PC-3 (cell line): Measurements from ENCODE around the gene BCHE.

ENCODE experiments used
- EZH2 ChIP-seq: fragments of 300-600 bp; sonication (generic); IDR thresholded peaks from one replicate; pipeline ENCODE4 v1.6.1; 2017; ENCODE audit warnings: antibody characterized with exemption, mild to moderate bottlenecking, low read length; ENCODE audit not compliant: unreplicated experiment
- TF ChIP-seq, protein P1 (sequence below): fragments of 300-600 bp; sonication (generic); conservative IDR thresholded peaks from 2 replicates; pipeline ENCODE4 v1.5.1; 2017; ENCODE audit warnings: antibody characterized with exemption, low read depth, mild to moderate bottlenecking, low read length

DNA sequence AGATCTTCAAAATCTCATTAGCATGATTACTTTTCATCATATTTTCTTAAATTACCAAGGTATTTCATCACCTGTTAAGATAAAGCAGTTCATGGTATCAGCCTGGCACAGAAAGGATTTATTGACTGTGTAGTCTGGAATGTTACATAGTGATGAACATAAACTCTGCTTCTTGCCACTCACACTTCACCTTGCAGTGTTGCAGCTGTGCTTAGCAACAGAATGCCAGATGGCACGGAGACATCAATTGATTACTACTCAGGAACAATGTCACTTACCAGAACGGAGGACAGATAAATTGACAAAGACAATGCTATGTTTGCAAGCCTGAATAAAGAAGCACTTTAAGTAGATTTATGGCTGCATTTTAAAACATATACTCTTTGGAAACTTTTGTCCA, 15.0 kb upstream of the BCHE start:
- TF ChIP-seq, protein P1, sequence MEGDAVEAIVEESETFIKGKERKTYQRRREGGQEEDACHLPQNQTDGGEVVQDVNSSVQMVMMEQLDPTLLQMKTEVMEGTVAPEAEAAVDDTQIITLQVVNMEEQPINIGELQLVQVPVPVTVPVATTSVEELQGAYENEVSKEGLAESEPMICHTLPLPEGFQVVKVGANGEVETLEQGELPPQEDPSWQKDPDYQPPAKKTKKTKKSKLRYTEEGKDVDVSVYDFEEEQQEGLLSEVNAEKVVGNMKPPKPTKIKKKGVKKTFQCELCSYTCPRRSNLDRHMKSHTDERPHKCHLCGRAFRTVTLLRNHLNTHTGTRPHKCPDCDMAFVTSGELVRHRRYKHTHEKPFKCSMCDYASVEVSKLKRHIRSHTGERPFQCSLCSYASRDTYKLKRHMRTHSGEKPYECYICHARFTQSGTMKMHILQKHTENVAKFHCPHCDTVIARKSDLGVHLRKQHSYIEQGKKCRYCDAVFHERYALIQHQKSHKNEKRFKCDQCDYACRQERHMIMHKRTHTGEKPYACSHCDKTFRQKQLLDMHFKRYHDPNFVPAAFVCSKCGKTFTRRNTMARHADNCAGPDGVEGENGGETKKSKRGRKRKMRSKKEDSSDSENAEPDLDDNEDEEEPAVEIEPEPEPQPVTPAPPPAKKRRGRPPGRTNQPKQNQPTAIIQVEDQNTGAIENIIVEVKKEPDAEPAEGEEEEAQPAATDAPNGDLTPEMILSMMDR, result no peak
- no peak for TF ChIP-seq EZH2
